Activated T-helper 17 cell treated with anti-CD3 and anti-CD28 coated beads, Interleukin-2, amount 50 U/mL, for 72 hours (primary cell): ENCODE data around the gene KRTAP12-1. TPM values are rescaled to one million over a fixed set of nuclear protein-coding genes. Genes with fewer than 3 reads are reported as not detected.
A peak's percentile ranks its signal among the peaks of the same experiment; 100 is the strongest.
"Not testable (repeated sequence)": the region's sequence is repeated elsewhere in the genome, so short reads cannot be mapped to it uniquely, and the experiment has no call there.

Experiments used
- ATAC-seq: fragments of 150-1000 bp; cut with Tn5 transposase; replicated peaks from 2 replicates; pipeline ENCODE4 v1.10.0; 2021; ENCODE audit warnings: mild to moderate bottlenecking, moderate library complexity
- H3K27ac Mint-ChIP-seq: one replicate; pipeline ENCODE4 v1.8.0; 2022; ENCODE audit warnings: mixed read lengths
- H3K27me3 Mint-ChIP-seq: one replicate; pipeline ENCODE4 v1.8.0; 2022; ENCODE audit warnings: mixed read lengths
- H3K36me3 Mint-ChIP-seq: one replicate; pipeline ENCODE4 v1.8.0; 2022; ENCODE audit warnings: low read depth, mild to moderate bottlenecking, mixed read lengths
- H3K4me1 Mint-ChIP-seq: one replicate; pipeline ENCODE4 v1.8.0; 2022; ENCODE audit warnings: mixed read lengths
- H3K4me3 Mint-ChIP-seq: one replicate; pipeline ENCODE4 v1.8.0; 2022; ENCODE audit warnings: mild to moderate bottlenecking, mixed read lengths
- H3K9me3 Mint-ChIP-seq: one replicate; pipeline ENCODE4 v1.8.0; 2022; ENCODE audit warnings: mixed read lengths
- total RNA-seq, 2 donors: library from RNA; stranded (reverse); gene quantifications; one replicate each; pipeline ENCODE4 v1.2.3, GENCODE V29; 2022

KRTAP12-1 gene
- total RNA-seq, 2 donors from 2014 or later, result not detected

- Mint-ChIP-seq H3K36me3 (no peaks in the 10 kb centered on the region), H3K9me3 (peaks cover 12% of the 10 kb centered on the region), H3K27me3 (no peaks in the 10 kb centered on the region), H3K4me1 (peaks cover 23% of the 10 kb centered on the region), H3K27ac (peak within 1 kb of the TSS; percentile 50), H3K4me3 (peak within 1 kb of the TSS; percentile 19)
- ATAC-seq, result no peak
Observed at GRCh38 chr21:44654576-44655175, 27.3 kb downstream of the KRTAP12-1 start, which contains the start of gene KRTAP12-4. Gene KRTAP12-4, minus strand, starts transcription at chr21:44654659. Its CDS starts 45 bp downstream, at chr21:44654614.

- Mint-ChIP-seq H3K36me3 (no peaks in the 10 kb centered on the region), H3K27me3 (no peaks in the 10 kb centered on the region), H3K27ac (peak overlapping the region; percentile 50), H3K4me3 (peak overlapping the region; percentile 19), H3K9me3 (peaks cover 12% of the 10 kb centered on the region), H3K4me1 (peaks cover 23% of the 10 kb centered on the region)
- peak; percentile 14 for ATAC-seq
Observed at GRCh38 chr21:44653656-44654575, 28.0 kb downstream of the KRTAP12-1 start.

GRCh38 chr21:44653123-44653522, 28.8 kb downstream of the KRTAP12-1 start:
- no peak overlapping the region for H3K4me3 Mint-ChIP-seq
- peaks cover 16% of the 10 kb centered on the region for H3K4me1 Mint-ChIP-seq
- H3K36me3 Mint-ChIP-seq, result no peaks in the 10 kb centered on the region
- H3K9me3 Mint-ChIP-seq, result peaks cover 12% of the 10 kb centered on the region
- no peak for ATAC-seq
- no peak overlapping the region for H3K27ac Mint-ChIP-seq
- no peaks in the 10 kb centered on the region for H3K27me3 Mint-ChIP-seq

GRCh38 chr21:44650973-44651675, 30.8 kb downstream of the KRTAP12-1 start:
- Mint-ChIP-seq H3K4me1 (peaks cover 4% of the 10 kb centered on the region), H3K27me3 (no peaks in the 10 kb centered on the region), H3K9me3 (peaks cover under 1% of the 10 kb centered on the region), H3K4me3 (no peak overlapping the region), H3K36me3 (no peaks in the 10 kb centered on the region), H3K27ac (no peak overlapping the region)
- ATAC-seq, result no peak

- H3K4me1 Mint-ChIP-seq, result peaks cover 4% of the 10 kb centered on the region
- no peak overlapping the region for H3K27ac Mint-ChIP-seq
- ATAC-seq, result no peak
- no peak overlapping the region for H3K4me3 Mint-ChIP-seq
- no peaks in the 10 kb centered on the region for H3K36me3 Mint-ChIP-seq
- no peaks in the 10 kb centered on the region for H3K9me3 Mint-ChIP-seq
- H3K27me3 Mint-ChIP-seq, result no peaks in the 10 kb centered on the region
Observed at GRCh38 chr21:44650265-44650972, 31.5 kb downstream of the KRTAP12-1 start.

- Mint-ChIP-seq H3K36me3 (no peaks in the 10 kb centered on the region), H3K4me3 (no peak overlapping the region), H3K27me3 (no peaks in the 10 kb centered on the region), H3K27ac (no peak overlapping the region), H3K4me1 (peaks cover 4% of the 10 kb centered on the region), H3K9me3 (peaks cover 5% of the 10 kb centered on the region)
- ATAC-seq, result no peak
Observed at GRCh38 chr21:44649521-44650100, 32.4 kb downstream of the KRTAP12-1 start.

GRCh38 chr21:44648557-44649311, 33.2 kb downstream of the KRTAP12-1 start:
- Mint-ChIP-seq H3K27ac (no peak overlapping the region), H3K4me3 (no peak overlapping the region), H3K36me3 (no peaks in the 10 kb centered on the region), H3K4me1 (no peaks in the 10 kb centered on the region), H3K9me3 (peaks cover 12% of the 10 kb centered on the region), H3K27me3 (no peaks in the 10 kb centered on the region)
- ATAC-seq, result no peak

- Mint-ChIP-seq H3K27me3 (no peaks in the 10 kb centered on the region), H3K4me3 (no peak overlapping the region), H3K36me3 (no peaks in the 10 kb centered on the region), H3K4me1 (no peaks in the 10 kb centered on the region), H3K9me3 (peaks cover 18% of the 10 kb centered on the region), H3K27ac (no peak overlapping the region)
- no peak for ATAC-seq
Observed at GRCh38 chr21:44647222-44647552, 34.8 kb downstream of the KRTAP12-1 start.

- H3K27ac Mint-ChIP-seq, H3K27me3 Mint-ChIP-seq, H3K36me3 Mint-ChIP-seq, H3K4me3 Mint-ChIP-seq, ATAC-seq, H3K4me1 Mint-ChIP-seq: not testable (repeated sequence)
- H3K9me3 Mint-ChIP-seq, result peaks cover 20% of the 10 kb centered on the region
Observed at GRCh38 chr21:44646366-44647221, 35.4 kb downstream of the KRTAP12-1 start, which contains the start of gene KRTAP10-11. Gene KRTAP10-11, plus strand, starts transcription at chr21:44646414. Its CDS starts 45 bp downstream, at chr21:44646459.

GRCh38 chr21:44644878-44645277, 37.1 kb downstream of the KRTAP12-1 start:
- Mint-ChIP-seq H3K27me3 (peaks cover 8% of the 10 kb centered on the region), H3K36me3 (no peaks in the 10 kb centered on the region), H3K4me1 (no peaks in the 10 kb centered on the region), H3K9me3 (peaks cover 25% of the 10 kb centered on the region), H3K27ac (no peak overlapping the region), H3K4me3 (no peak overlapping the region)
- no peak for ATAC-seq

- ATAC-seq, result no peak
- H3K27me3 Mint-ChIP-seq, result peaks cover 10% of the 10 kb centered on the region
- no peak overlapping the region for H3K4me3 Mint-ChIP-seq
- H3K27ac Mint-ChIP-seq, result no peak overlapping the region
- H3K9me3 Mint-ChIP-seq, result peaks cover 25% of the 10 kb centered on the region
- H3K36me3 Mint-ChIP-seq, result no peaks in the 10 kb centered on the region
- no peaks in the 10 kb centered on the region for H3K4me1 Mint-ChIP-seq
Observed at GRCh38 chr21:44643741-44644310, 38.1 kb downstream of the KRTAP12-1 start.

GRCh38 chr21:44640761-44641160, 41.2 kb downstream of the KRTAP12-1 start:
- no peaks in the 10 kb centered on the region for H3K36me3 Mint-ChIP-seq
- H3K9me3 Mint-ChIP-seq, result peaks cover 25% of the 10 kb centered on the region
- H3K27ac Mint-ChIP-seq, result no peak overlapping the region
- no peak for ATAC-seq
- H3K4me3 Mint-ChIP-seq, result no peak overlapping the region
- peaks cover 5% of the 10 kb centered on the region for H3K4me1 Mint-ChIP-seq
- H3K27me3 Mint-ChIP-seq, result peaks cover 10% of the 10 kb centered on the region
